Osteocyte (in vitro differentiated cells): ENCODE measurements around the gene TAMALIN. TPM values are rescaled to one million over a fixed set of nuclear protein-coding genes. Genes with fewer than 3 reads are reported as not detected.

Source experiments
- DNase-seq: peaks from one replicate; pipeline ENCODE4 v3.0.0; 2021; ENCODE audit warnings: mixed read lengths; ENCODE audit not compliant: unreplicated experiment; ENCODE audit errors: extremely low spot score
- H3K27ac Mint-ChIP-seq: one replicate; pipeline ENCODE4 v1.8.0; 2021; ENCODE audit warnings: mild to moderate bottlenecking, mixed read lengths; ENCODE audit not compliant: unreplicated experiment
- H3K27me3 Mint-ChIP-seq: one replicate; pipeline ENCODE4 v1.8.0; 2021; ENCODE audit warnings: mixed read lengths; ENCODE audit not compliant: unreplicated experiment
- H3K36me3 Mint-ChIP-seq: one replicate; pipeline ENCODE4 v1.8.0; 2021; ENCODE audit warnings: mixed read lengths; ENCODE audit not compliant: unreplicated experiment
- H3K4me1 Mint-ChIP-seq: one replicate; pipeline ENCODE4 v1.8.0; 2021; ENCODE audit warnings: mixed read lengths; ENCODE audit not compliant: unreplicated experiment
- H3K4me3 Mint-ChIP-seq: one replicate; pipeline ENCODE4 v1.8.0; 2021; ENCODE audit warnings: mild to moderate bottlenecking, moderate library complexity, mixed read lengths; ENCODE audit not compliant: unreplicated experiment
- H3K9me3 Mint-ChIP-seq: one replicate; pipeline ENCODE4 v1.8.0; 2021; ENCODE audit warnings: mixed read lengths; ENCODE audit not compliant: unreplicated experiment
- total RNA-seq: library from RNA; stranded (reverse); gene quantifications from 2 replicates; pipeline ENCODE4 v1.2.1, GENCODE V29; 2021
- TF ChIP-seq, protein P1 (sequence below): fragments of 200-600 bp; sonication (generic); IDR thresholded peaks from 2 replicates; pipeline ENCODE4 v1.5.0; 2021; ENCODE audit warnings: antibody characterized with exemption, mild to moderate bottlenecking, moderate library complexity

TAMALIN gene
- total RNA-seq, 1 donor from 2014 or later: 25.5 TPM

DNA sequence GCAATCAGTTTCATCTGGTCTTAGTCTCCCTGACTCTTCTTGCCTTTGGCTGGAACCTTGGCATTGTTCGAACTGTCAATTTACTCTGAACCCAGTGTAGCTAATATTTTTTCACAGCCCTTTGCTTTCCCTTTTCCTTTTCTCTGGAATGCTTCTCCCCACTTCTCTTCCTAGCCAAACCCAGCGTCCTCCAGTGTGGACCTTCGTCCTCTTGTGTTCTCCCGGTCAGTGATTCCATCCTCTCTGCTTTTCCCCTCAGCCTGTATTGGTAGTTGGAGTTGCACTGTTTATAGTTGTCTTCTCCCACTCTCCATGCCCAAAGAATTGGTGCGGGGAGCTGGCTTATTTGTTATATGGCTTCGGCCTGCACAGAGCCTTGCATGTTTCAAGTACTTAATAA lies 45.9 kb upstream of the TAMALIN start:
- H3K36me3 Mint-ChIP-seq: peaks cover 12% of the 10 kb centered on the region
- H3K4me1 Mint-ChIP-seq: no peaks in the 10 kb centered on the region
- DNase-seq: no peak
- no peak overlapping the region for H3K4me3 Mint-ChIP-seq
- no peaks in the 10 kb centered on the region for H3K27me3 Mint-ChIP-seq
- H3K27ac Mint-ChIP-seq: no peak overlapping the region
- TF ChIP-seq, protein P1, sequence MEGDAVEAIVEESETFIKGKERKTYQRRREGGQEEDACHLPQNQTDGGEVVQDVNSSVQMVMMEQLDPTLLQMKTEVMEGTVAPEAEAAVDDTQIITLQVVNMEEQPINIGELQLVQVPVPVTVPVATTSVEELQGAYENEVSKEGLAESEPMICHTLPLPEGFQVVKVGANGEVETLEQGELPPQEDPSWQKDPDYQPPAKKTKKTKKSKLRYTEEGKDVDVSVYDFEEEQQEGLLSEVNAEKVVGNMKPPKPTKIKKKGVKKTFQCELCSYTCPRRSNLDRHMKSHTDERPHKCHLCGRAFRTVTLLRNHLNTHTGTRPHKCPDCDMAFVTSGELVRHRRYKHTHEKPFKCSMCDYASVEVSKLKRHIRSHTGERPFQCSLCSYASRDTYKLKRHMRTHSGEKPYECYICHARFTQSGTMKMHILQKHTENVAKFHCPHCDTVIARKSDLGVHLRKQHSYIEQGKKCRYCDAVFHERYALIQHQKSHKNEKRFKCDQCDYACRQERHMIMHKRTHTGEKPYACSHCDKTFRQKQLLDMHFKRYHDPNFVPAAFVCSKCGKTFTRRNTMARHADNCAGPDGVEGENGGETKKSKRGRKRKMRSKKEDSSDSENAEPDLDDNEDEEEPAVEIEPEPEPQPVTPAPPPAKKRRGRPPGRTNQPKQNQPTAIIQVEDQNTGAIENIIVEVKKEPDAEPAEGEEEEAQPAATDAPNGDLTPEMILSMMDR: no peak
- peaks cover 5% of the 10 kb centered on the region for H3K9me3 Mint-ChIP-seq

GRCh38 chr12:51961834-51962233 lies 44.9 kb upstream of the TAMALIN start:
- DNase-seq: no peak
- Mint-ChIP-seq H3K4me1 (no peaks in the 10 kb centered on the region), H3K27me3 (no peaks in the 10 kb centered on the region), H3K36me3 (peaks cover 14% of the 10 kb centered on the region), H3K9me3 (peaks cover 6% of the 10 kb centered on the region), H3K27ac (no peak overlapping the region), H3K4me3 (no peak overlapping the region)
- TF ChIP-seq, protein P1: no peak

GRCh38 chr12:51962737-51963136 lies 44.0 kb upstream of the TAMALIN start:
- Mint-ChIP-seq H3K36me3 (peaks cover 14% of the 10 kb centered on the region), H3K4me1 (no peaks in the 10 kb centered on the region), H3K9me3 (peaks cover 6% of the 10 kb centered on the region), H3K4me3 (no peak overlapping the region), H3K27ac (no peak overlapping the region), H3K27me3 (no peaks in the 10 kb centered on the region)
- DNase-seq: no peak
- TF ChIP-seq, protein P1: no peak

- Mint-ChIP-seq H3K27ac (no peak overlapping the region), H3K4me1 (no peaks in the 10 kb centered on the region), H3K9me3 (peaks cover 6% of the 10 kb centered on the region), H3K36me3 (peaks cover 14% of the 10 kb centered on the region), H3K4me3 (no peak overlapping the region), H3K27me3 (no peaks in the 10 kb centered on the region)
- TF ChIP-seq, protein P1: no peak
- DNase-seq: no peak
These were observed 43.3 kb upstream of the TAMALIN start for GRCh38 chr12:51963477-51963876.

DNA sequence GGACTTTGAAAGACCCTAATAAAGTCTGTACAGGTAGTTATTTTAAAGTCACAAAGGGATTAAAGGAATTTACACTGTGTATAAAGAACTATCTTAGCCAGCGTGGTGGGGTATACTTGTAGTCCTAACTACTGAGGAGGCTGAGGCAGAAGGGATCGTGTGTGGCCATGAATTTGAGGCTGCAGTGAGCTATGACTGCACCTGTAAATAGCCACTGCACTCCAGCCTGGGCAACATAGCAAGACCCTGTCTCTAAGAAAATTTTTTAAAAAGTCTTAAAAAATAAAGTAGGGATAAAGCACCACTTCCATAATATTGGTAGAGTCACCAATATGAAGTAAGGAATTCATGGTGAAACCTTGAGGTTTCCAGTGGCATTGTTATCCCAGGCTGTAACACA lies 37.1 kb upstream of the TAMALIN start:
- Mint-ChIP-seq H3K4me3 (no peak overlapping the region), H3K27ac (no peak overlapping the region), H3K27me3 (no peaks in the 10 kb centered on the region), H3K36me3 (peaks cover 6% of the 10 kb centered on the region), H3K4me1 (peaks cover 38% of the 10 kb centered on the region), H3K9me3 (peaks cover 6% of the 10 kb centered on the region)
- TF ChIP-seq, protein P1: no peak
- DNase-seq: no peak
